ENCODE data around the gene GNL1.
"Not testable (repeated sequence)": the region's sequence is repeated elsewhere in the genome, so short reads cannot be mapped to it uniquely, and the experiment has no call there.

The GNL1 gene

DNA sequence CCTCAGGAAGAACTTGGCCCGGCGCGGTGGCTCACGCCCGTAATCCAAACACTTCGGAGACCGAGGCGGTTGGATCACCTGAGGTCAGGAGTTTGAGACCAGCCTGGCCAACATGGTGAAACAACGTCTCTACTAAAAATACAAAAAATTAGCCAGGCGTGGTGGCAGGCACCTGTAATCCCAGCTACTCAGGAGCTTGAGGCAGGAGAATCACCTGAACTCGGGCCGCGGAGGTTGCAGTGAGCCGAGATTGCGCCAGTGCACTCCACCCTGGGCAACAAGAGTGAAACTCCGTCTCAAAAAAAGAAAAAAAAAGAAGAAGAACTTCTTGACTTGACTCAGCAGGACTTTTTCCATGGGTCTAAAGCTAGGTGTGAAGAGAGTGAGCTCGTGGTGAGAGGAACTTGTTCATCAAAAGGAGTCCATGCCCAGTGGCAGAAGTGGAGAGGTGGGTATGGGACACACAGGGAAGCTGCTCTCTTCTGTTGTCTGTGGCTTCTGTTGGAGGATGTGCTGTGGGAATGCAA lies 26.9 kb downstream of the GNL1 start:
- DNase-seq (ENCODE audit: low read depth): not testable (repeated sequence)

DNA sequence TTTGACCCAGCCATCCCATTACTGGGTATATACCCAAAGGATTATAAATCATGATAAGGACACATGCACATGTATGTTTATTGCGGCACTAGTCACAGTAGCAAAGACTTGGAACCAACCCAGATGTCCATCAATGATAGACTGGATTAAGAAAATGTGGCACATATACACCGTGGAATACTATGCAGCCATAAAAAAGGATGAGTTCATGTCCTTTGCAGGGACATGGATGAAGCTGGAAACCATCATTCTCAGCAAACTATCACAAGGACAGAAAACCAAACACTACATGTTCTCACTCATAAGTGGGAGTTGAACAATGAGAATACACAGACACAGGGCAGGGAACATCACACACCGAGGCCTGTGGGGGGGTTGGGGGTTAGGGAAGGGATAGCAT lies 29.8 kb downstream of the GNL1 start:
- DNase-seq (ENCODE audit: low read depth): not testable (repeated sequence)

DNA sequence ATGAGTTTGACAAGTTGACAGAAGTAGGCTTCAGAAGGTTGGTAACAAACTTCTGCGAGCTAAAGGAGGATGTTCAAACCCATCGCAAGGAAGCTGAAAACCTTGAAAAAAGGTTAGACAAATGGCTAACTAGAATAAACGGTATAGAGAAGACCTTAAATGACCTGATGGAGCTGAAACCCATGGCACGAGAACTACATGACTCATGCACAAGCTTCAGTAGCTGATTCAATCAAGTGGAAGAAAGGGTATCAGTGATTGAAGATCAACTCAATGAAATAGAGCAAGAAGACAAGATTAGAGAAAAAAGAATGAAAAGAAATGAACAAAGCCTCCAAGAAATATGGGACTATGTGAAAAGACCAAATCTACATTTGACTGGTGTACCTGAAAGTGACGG lies 34.3 kb downstream of the GNL1 start:
- not testable (repeated sequence) for DNase-seq (ENCODE audit: low read depth)

DNA sequence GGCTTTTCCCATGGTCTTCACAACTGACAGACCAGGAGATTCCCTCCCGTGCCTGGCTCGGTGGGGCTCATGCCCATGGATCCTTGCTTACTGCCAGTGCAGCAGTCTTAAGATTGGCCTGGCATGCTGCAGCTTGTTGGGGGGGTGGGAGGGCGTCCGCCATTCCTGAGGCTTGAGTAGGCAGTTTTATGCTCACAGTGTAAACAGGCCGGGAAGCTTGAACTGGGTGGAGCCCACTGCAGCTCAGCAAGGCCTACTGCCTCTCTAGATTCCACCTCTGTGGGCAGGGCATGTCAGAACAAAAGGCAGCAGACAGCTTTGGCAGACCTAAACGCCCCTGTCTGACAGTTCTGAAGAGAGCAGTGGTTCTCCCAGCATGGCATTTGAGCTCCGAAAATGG lies 35.2 kb downstream of the GNL1 start:
- DNase-seq (ENCODE audit: low read depth): not testable (repeated sequence)

DNA sequence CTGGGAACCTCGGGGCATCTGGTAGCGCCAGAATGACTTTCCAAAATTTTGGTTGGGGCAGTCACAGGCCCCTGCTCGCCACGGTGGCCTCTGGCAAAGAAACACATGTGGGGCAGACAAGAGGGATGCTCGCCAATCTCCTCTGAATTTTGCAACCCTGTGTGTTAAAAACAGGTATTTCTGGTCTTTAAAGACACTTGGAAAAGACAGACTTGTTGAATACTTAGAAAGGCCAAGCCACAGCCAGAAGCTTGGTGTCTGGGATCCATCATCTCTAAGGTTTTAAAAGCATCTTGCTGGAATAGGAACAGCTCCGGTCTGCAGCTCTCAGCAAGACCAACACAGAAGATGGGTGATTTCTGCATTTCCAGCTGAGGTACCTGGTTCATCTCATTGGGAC lies 35.8 kb downstream of the GNL1 start:
- DNase-seq (ENCODE audit: low read depth): no peak

DNA sequence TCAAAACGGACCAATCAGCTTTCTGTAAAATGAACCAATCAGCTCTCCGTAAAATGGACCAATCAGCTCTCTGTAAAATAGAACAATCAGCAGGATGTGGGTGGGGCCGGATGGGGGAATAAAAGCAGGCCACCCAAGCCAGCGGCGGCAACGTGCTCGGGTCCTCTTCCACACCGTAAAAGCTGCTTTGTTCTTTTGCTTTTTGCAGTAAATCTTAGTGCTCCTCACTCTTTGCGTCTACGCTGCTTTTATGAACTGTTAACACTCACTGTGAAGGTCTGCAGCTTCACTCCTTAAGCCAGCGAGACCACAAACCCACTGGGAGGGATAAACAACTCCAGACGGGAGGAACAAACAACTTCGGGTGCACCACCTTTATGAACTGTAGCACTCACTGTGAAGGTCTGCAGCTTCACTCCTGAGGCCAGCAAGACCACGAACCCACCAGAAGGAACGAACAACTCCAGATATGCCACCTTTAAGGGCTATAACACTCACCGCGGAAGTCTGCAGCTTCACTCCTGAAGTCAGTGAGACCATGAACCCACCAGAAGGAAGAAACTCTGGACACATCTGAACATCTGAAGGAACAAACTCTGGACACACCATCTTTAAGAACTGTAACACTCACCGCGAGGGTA lies 37.7 kb downstream of the GNL1 start:
- not testable (repeated sequence) for DNase-seq (ENCODE audit: low read depth)

DNA sequence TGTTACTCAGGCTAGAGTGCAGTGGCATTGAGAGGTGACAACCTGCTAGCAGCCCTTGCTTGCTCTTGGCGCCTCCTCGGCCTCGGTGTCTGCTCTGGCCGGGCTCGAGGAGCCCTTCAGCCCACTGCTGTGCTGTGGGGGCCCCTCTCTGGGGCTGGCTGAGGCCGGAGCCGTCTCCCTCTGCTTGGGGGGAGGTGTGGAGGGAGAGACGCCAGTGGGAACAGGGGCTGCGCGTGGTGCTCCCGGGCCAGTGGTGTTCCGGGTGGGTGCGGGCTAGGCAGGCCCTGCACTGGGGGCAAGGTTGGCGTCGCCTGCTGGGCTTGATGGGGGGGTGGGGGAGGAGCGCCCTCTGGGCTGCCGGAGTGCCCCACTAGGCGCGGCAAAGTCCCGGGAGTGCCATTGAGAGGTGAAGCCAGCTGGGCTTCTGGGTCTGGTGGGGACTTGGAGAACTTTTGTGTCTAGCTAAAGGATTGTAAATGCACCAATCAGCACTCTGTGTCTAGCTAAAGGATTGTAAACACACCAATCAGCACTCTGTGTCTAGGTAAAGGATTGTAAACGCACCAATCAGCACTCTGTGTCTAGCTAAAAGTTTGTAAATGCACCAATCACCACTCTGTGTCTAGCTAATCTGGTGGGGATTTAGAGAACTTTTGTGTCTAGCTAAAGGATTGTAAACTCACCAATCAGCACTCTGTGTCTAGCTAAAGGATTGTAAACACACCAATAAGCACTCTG lies 38.4 kb downstream of the GNL1 start:
- DNase-seq (ENCODE audit: low read depth): not testable (repeated sequence)

DNA sequence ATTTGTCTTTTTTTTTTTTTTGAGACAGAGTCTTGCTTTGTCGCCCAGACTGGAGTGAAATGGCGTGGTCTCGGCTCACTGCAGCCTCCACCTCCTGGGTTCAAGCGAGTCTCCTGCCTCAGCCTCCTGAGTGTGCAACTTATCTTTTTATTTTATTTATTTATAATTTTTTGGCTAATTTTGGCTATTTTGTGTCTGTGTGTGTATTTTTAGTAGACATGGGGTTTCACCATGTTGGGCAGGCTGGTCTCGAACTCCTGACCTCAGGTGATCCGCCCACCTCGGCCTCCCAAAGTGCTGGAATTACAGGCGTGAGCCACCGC lies 39.6 kb downstream of the GNL1 start:
- not testable (repeated sequence) for DNase-seq (ENCODE audit: low read depth)

DNA sequence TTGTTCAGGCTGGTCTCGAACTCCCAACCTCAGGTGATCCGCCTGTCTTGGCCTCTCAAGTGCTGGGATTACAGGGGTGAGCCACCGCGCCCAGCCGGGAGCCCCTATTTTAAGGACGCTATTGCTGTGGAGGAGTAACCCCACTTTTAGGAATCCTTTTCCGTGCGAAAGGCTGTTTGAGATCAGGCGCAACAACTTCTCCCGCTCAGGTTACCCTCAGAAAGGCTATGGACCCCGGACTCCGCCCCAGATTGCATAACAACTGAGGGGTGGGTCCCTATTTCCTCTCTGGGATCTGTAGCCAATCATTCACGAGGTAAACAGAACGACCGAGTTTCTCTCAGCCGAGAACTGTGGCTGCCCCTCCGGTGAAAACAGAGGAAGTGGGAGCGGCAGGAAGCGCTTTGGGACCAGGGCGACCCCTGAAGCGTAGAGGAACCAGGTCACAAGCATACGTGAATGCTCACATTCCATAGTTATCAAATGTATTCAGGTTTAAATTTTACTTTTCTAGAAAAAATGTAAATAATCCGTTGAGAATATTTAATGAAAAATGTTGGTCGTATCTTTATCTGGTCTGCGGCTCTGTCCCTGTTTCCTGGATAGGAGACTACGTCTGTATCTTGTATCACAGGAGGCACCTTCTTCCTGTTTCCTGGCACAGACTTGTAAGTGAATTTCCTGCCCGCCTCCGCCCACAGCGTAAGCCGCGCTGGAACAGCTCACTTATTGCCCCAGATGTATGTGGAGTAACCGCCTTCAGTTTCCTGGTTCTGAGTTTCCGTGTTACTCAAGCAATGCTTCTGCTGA lies 40.1 kb downstream of the GNL1 start:
- DNase-seq (ENCODE audit: low read depth): peak; percentile 82

DNA sequence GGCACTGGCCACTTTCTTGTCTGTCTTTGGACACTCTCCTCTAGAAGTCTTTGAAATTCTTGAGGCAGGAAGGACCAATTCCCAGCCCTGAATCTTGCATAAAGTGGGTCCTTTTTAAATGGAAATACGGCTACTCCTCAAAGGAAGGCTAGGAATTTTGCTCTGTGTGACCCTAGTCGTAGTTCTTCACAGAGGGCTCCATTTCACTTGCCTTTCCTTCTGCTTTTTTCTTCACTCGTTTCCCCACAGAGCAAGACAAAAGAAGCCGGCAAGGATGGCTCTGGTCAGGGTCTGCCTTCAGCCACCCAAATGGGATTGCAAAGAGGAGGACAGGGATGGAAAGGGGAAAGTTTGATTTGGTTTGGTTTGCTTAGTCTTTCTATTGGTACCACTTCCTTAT lies 41.2 kb downstream of the GNL1 start:
- no peak for DNase-seq (ENCODE audit: low read depth)

DNA sequence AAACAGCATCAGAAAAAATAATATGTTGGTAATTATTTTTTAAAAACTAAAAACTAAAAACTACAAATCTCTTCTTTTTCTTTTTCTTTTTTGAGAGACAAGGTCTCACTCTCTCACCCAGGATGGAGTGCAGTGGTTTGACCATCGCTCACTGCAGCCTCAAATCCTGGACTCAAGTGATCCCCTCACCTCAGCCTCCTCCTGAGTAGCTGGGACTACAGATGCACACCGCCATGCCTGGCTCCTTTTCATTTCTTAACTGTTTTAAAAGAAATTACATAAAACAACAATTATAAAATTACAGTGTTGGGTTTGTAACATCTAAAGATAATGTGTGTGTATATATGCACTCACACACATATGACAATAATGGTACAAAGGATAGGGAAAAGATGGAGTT lies 42.8 kb downstream of the GNL1 start:
- DNase-seq (ENCODE audit: low read depth): no peak

DNA sequence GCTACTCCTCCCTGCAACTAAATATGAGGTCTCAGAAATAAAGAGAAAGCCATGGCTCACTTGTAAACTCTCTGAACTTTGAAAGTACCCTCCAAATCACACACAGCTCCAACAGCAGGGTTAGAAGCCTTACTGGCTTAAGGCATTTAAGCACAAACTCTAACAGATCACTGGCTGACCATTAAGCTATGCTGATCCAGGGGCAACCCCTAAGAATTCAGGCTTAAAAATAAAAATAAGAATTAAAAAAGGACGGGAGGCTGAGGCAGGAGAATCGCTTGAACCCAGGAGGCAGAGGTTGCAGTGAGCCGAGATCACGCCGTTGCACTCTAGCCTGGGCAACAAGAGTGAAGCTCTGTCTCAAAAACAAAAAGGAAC lies 45.1 kb downstream of the GNL1 start:
- DNase-seq (ENCODE audit: low read depth): no peak

DNA sequence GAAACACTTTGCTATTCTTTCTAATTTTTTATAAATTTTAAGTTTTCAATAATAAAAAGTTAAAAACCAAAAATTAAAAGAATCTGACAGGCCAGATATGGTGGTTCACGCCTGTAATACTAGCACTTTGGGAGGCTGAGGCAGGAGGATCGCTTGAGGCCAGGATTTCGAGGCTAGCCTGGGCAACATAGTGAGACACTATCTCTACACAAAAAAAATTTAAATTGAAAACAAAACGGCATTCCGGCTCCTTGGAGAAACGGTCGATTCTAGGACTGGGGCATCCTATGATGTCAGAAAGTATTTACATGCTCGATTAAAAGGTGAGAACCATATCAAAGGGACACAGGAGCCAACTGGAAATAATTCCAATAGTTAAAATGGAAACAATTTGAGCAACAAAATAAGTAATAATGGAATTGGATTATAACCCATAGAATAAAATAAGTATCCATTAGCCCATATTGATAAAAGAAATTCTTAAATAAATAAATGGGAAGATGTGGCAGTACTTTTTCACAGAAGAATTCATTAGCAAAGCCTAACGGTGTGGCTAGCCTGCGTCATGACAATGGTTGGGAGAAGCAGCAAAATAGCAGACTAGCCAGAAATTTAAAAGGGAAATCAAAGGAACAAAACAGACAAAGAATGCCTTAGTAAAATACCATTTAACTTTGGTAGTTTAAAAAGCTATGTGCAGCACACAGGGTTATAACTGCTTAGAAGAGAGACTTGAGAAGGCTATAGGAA lies 45.7 kb downstream of the GNL1 start:
- no peak for DNase-seq (ENCODE audit: low read depth)

DNA sequence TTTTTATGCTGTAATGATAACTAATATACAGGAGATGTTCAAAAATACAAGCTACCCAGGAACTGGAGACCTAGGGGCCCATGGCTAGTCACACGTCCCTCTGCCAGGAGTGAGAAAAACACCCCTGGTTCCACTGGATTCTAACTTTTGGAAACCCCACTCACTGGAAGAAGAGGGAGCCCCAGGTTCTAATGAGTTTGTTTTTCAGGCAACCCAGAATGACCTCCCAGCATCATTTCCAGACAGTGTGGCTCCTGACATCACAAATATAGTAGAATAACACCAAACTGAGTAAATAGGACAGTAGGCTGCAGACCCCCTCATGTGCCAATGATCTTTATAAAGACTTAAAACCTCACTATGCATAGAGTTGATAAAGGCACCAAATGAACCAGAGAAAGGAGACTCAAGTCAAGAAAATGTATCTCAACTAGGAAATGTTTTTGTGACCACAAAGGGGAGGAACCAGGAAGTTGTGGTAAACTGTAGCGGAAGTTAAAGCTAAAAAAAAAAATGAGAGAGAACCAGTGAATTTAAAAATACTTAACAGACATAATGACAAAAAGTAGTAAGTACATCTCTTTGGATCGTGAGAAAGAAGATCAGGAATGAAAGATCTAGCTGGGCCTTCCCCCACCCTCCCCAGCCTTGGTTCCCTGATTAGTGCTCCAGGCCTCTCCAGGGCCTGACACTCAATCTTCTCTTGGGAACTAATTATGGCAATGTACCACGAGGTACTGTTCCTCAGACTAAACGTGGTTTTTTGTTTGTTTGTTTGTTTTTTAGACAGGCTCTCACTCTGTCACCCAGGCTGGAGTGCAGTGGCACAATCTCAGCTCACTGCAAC lies 47.2 kb downstream of the GNL1 start:
- DNase-seq (ENCODE audit: low read depth): no peak

DNA sequence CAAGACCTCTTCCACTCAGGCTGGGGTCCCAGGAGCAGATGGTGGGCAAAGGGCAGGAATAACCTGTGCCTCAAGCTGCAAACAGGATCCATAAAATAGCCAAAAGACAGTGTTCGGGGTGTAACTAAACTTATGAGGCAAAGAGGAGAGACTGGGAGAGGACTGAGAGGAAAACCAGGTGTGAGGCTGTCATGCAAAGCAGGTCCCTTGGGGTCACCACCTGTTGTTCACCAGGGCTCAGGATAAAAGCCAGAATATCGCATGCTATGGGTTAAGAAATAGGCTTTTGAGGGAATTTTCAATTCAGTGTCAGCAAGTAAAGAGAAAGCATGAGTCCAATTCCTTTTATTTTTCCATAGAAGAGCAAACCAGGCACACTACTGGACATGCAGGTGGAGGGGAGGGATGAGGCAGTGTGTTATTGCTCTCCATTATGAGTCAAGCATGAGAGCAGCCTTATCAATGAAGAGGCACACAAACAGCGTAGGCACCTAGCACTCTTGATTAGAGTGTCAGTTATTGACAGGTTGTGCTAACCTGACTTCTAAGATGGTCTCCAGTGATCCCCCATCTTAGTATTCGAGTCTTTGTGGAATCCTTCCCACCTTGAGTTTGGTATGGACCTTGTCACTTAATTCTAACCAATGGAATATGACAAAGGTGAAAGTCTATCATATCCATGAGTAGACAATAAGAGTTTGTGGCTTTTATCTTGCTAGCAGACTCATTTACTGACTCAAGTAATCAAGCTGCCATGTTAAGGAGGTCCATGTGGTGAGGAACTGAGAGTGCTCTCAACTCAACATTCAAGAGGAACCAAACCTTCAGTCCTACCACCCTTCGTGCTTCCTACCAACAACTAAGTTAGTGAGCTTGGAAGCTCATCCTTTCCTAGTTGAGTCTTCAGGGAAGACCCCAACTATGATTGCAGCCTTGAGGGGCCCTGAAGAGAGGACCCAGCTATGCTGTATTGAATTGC lies 48.2 kb downstream of the GNL1 start:
- no peak for DNase-seq (ENCODE audit: low read depth)

DNA sequence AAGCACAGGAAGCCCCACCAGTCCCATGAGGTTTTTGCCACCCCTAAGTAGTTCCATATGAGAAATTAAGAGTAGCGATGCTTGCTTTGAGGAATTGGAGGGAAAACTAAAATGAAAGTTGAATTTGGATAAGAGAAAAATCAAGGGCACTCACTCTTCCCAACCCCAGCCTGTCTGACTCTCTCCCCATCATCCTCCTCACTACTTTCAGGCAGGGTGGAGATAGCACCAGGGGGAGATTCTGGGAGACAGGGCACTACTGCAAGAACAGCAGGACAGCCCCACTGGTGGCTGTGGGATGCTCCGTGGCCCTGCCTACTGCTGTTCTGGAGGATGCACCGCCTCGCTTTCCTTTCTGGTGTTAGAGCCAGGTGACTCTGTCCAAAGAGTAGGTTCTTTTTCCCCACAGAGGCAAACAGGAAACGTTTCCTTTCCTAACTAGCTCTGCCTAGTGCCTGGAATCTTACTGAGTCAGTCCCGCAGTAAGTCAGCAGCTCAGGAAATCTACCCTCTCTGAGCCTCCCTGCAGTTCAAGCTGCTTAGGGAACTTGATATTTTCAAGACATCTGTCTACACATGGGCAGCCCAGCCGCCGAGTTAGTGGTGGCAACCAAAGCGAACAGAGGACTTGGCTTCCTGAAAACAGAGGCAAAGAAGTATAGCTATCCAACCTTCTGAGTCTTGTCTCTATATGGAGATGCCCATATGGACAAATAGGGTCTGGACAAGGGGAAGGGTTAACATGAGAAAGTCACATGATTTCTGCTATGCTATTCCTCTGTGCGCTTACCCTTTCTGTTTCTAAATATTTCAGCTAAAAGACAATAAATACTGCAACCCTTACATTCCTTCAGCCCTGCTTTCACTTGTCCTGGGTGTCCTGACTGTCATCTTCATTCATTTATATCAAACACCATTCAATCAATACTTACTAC lies 55.6 kb downstream of the GNL1 start:
- no peak for DNase-seq (ENCODE audit: low read depth)

DNA sequence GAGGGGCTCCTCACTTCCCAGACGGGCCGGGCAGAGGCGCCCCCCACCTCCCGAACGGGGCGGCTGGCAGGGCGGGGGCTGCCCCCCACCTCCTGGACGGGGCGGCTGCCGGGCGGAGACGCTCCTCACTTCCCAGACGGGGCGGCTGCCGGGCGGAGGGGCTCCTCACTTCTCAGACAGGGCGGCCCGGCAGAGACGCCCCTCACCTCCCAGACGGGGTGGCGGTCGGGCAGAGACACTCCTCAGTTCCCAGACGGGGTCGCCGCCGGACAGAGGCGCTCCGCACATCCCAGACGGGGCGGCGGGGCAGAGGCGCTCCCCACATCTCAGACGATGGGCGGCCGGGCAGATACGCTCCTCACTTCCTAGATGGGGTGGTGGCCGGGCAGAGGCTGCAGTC lies 57.6 kb downstream of the GNL1 start:
- DNase-seq (ENCODE audit: low read depth): not testable (repeated sequence)

DNA sequence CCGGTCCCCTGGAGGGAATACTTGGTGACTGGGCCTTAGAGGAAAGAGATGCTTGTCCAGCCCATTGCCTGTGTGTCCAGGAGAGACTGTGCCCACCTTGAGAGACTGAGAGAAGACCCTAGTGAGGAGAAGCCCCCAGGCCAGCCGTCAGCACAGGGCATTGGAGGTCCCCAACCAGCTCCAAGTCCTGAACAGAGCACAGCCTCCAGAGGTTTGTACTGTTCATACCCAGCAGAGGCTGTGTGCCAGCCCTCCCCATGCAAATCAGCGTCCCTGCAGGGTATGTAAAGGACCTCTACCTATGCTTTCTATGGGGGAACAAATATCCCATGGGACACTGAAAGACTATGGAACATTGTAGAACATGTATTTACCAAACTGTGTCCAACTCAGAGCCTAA lies 58.6 kb downstream of the GNL1 start:
- no peak for DNase-seq (ENCODE audit: low read depth)

DNA sequence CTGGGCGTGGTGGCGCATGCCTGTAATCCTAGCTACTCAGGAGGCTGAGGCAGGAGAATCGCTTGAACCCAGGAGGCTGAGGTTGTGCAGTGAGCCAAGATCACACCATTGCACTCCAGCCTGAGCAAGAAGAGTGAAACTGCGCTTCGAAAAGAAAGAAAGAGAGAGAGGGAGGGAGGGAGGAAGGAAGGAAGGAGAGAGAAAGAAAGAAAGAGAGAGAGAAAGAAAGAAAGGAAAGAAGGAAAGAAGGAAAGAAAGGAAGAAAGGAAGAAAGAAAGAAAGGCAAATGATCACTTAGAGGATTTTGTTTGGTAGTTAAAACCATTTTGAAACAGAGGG lies 59.1 kb downstream of the GNL1 start:
- not testable (repeated sequence) for DNase-seq (ENCODE audit: low read depth)
